Suprapubic skin (tissue), 4 donors: ENCODE data around the gene SERTAD1. TPM values are rescaled to one million over a fixed set of nuclear protein-coding genes. Genes with fewer than 3 reads are reported as not detected.

Source experiments
- DNase-seq, 2 donors: peaks; one replicate each; pipeline ENCODE4 v3.0.0-alpha.2; 2019; ENCODE audit warnings: low spot score in 2 of 2
- H3K27ac ChIP-seq: fragments of 200-600 bp; sonication (generic); one replicate; pipeline ENCODE4 v1.5.1; 2019
- H3K27me3 ChIP-seq: fragments of 200-600 bp; sonication (generic); one replicate; pipeline ENCODE4 v1.5.1; 2019
- H3K36me3 ChIP-seq: fragments of 200-600 bp; sonication (generic); one replicate; pipeline ENCODE4 v1.5.1; 2019
- H3K4me1 ChIP-seq: fragments of 200-600 bp; sonication (generic); one replicate; pipeline ENCODE4 v1.5.1; 2019
- H3K4me3 ChIP-seq: fragments of 200-600 bp; sonication (generic); one replicate; pipeline ENCODE4 v1.5.1; 2019; ENCODE audit warnings: mild to moderate bottlenecking
- H3K9me3 ChIP-seq: fragments of 200-600 bp; sonication (generic); one replicate; pipeline ENCODE4 v1.5.1; 2019
- EP300 ChIP-seq: sonication (generic); formaldehyde crosslinking; IDR thresholded peaks from one replicate; pipeline ENCODE4 v1.6.1; 2017; ENCODE audit warnings: antibody characterized with exemption
- POLR2A ChIP-seq, 2 donors: fragments of 450-650 bp; IDR thresholded peaks; one replicate each; pipeline ENCODE4 v1.6.1; 2017; ENCODE audit warnings: antibody characterized with exemption in 2 of 2, mild to moderate bottlenecking in 2 of 2, moderate library complexity in 2 of 2
- POLR2AphosphoS5 ChIP-seq, 3 donors: sonication (generic); formaldehyde crosslinking; IDR thresholded peaks; one replicate each; pipeline ENCODE4 v1.6.1; 2017; ENCODE audit warnings: antibody characterized with exemption in 3 of 3
- WGBS: methylation state at CpG from one replicate; pipeline ENCODE4 v1.1.5; 2018; 5-methylcytosine and 5-hydroxymethylcytosine counted together
- total RNA-seq, 4 donors: library from RNA; depleted of rRNA; stranded (reverse); fragments of >200 nt; gene quantifications; one replicate each; pipeline ENCODE4 v1.1.0, GENCODE V29; 2016
- TF ChIP-seq, protein P1 (sequence below), 2 donors: fragments of 200-600 bp in 1 of 2; fragments of 450-650 bp in 1 of 2; sonication (generic) in 1 of 2; IDR thresholded peaks; one replicate each; pipeline ENCODE4 v1.5.1; 2016 to 2019; ENCODE audit warnings: antibody characterized with exemption in 2 of 2, mild to moderate bottlenecking in 1 of 2, moderate library complexity in 1 of 2

The SERTAD1 gene
- total RNA-seq, 4 donors from 2014 or later, result 8.5 to 33.9 (median 20.6) TPM

DNA sequence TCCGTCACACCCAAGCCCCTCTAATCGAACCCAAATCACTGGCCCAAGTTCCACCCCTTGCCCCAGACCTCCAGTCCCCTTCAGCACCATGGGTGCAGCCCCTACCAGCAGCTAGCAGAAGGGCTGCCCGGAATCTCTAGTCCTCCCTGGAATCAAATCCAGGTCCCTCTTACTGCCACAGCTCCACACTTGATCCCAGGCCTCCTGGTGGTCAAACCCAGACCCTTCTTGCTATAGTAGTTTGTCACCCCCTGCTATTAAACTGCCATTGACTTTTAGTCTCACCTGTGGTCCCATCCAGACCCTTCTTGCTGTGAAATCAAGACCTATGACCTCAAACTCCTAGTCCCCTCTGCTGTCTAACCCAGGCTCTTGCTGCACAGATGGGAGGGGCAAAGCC lies 44.5 kb downstream of the SERTAD1 start:
- Histone ChIP-seq H3K4me3 (no peak overlapping the region), H3K27ac (no peak overlapping the region), H3K36me3 (peaks cover 46% of the 10 kb centered on the region), H3K27me3 (no peaks in the 10 kb centered on the region), H3K9me3 (no peaks in the 10 kb centered on the region), H3K4me1 (no peaks in the 10 kb centered on the region)
- TF ChIP-seq POLR2AphosphoS5 (IDR thresholded peaks at IDR 0.05) (no peak), POLR2A (IDR thresholded peaks at IDR 0.05) (no peak), EP300 (no peak)
- TF ChIP-seq, protein P1, sequence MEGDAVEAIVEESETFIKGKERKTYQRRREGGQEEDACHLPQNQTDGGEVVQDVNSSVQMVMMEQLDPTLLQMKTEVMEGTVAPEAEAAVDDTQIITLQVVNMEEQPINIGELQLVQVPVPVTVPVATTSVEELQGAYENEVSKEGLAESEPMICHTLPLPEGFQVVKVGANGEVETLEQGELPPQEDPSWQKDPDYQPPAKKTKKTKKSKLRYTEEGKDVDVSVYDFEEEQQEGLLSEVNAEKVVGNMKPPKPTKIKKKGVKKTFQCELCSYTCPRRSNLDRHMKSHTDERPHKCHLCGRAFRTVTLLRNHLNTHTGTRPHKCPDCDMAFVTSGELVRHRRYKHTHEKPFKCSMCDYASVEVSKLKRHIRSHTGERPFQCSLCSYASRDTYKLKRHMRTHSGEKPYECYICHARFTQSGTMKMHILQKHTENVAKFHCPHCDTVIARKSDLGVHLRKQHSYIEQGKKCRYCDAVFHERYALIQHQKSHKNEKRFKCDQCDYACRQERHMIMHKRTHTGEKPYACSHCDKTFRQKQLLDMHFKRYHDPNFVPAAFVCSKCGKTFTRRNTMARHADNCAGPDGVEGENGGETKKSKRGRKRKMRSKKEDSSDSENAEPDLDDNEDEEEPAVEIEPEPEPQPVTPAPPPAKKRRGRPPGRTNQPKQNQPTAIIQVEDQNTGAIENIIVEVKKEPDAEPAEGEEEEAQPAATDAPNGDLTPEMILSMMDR (IDR thresholded peaks at IDR 0.05), result no peak
- WGBS, result 69% methylated on average over 2 of the region's 3 CpGs
- no peak for DNase-seq

DNA sequence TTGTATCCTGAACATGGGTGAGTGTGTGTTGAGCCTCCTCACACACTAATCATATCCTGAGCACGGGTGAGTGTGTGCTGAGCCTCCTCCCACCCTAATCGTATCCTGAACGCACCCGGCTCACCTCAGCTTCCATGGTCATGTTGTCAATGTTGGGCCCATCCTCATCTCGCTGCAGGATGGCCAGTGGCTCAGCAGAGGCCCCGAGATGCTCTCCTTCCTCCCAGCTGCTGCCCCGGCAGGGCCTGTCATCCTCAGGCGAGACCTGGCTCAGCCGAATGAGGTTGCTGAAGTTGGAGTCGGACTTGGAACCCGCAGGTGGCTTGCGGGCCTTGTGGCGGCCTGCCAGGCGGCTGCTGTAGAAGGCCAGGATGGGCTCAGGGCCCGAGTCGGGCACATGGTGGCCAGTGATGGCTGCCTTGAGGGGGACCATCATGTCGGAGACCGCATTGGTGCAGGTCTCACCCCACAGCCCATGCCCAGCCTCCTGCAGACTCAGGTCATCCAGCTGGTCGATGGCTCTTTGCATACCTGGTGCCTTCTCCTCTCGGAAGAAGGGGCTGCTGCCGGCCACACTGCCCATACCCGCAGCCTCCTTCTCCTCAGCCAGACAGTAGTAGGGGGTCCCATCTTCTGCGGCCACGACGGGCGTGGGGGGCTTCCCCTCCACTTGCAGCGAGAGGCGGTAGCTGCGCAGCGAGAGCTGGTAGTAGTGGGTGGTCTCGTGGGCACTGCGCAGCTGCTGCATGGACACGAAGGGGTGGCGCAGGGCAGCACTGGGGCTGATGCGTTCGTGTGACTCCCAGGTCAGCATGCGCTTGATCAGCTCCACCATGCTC lies 45.4 kb downstream of the SERTAD1 start:
- Histone ChIP-seq H3K4me3 (no peak overlapping the region), H3K4me1 (no peaks in the 10 kb centered on the region), H3K27ac (no peak overlapping the region), H3K9me3 (no peaks in the 10 kb centered on the region), H3K27me3 (no peaks in the 10 kb centered on the region), H3K36me3 (peaks cover 55% of the 10 kb centered on the region)
- no peak for DNase-seq
- WGBS, result 90% methylated on average over 15 of the region's 37 CpGs
- TF ChIP-seq POLR2A (IDR thresholded peaks at IDR 0.05) (no peak), POLR2AphosphoS5 (IDR thresholded peaks at IDR 0.05) (no peak), EP300 (no peak)
- TF ChIP-seq, protein P1 (IDR thresholded peaks at IDR 0.05), result no peak

DNA sequence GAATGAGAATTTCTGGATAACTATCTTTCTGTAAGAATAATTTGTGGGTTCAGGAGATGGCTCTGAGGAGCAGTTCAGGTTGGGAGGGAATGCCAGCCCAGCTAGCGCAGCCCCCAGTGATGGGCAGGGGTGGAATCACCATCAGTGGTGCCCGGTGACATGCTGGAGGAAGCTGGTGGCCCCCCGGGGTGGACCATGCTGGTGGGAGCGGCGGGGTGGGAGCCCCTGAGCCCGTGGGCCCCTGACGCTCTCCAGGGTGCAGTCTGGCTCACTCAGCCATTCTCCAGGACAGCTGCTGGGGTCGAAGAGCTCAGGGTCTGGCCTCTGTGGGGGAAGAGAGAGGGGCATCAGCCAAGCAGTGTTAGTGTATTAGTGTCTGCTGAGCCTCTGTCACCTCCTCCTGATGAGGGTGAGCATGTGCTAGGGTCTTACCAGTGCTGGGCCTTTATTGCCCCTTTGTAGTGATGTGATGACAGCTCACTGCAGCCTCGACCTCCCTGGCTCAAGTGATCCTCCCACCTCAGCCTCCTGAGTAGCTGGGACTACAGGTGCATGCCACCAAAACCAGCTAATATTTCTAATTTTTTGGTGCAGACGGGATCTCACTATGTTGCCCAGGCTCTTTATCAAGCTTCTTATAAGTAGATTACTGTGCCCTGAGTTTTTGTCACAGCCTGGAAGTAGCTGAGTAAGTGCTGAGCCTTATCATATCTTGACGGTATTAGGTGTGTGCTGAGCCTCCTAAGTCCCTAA lies 46.2 kb downstream of the SERTAD1 start:
- Histone ChIP-seq H3K4me1 (no peaks in the 10 kb centered on the region), H3K27ac (no peak overlapping the region), H3K36me3 (peaks cover 63% of the 10 kb centered on the region), H3K9me3 (no peaks in the 10 kb centered on the region), H3K27me3 (no peaks in the 10 kb centered on the region), H3K4me3 (no peak overlapping the region)
- TF ChIP-seq, protein P1 (IDR thresholded peaks at IDR 0.05), result no peak
- TF ChIP-seq EP300 (no peak), POLR2A (IDR thresholded peaks at IDR 0.05) (no peak), POLR2AphosphoS5 (IDR thresholded peaks at IDR 0.05) (no peak)
- DNase-seq, result no peak
- WGBS, result 87% methylated on average over 5 of the region's 11 CpGs

DNA sequence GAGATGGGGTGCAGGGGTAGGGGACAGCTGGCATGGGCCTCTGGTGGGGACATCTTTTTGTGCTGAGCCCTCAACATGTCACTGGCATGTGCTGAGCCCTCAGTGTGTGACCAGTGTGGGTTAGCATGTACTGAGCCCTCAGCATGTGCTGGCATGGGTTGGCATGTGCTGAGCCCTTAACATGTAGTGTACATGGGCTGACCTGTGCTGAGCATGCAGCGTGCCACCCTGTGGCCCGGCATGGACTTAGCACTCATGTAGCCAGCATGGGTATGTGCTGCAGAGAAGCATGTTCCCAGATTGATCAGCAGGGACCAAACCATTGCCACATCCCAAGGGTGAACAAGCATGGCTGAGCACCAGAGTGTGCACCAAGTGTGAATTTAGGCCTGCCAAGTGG lies 47.3 kb downstream of the SERTAD1 start:
- Histone ChIP-seq H3K4me3 (no peak overlapping the region), H3K9me3 (no peaks in the 10 kb centered on the region), H3K4me1 (no peaks in the 10 kb centered on the region), H3K36me3 (peaks cover 70% of the 10 kb centered on the region), H3K27me3 (no peaks in the 10 kb centered on the region), H3K27ac (no peak overlapping the region)
- WGBS, result no CpG with 5 or more reads among the region's 2 CpGs
- DNase-seq, result no peak
- TF ChIP-seq EP300 (no peak), POLR2A (IDR thresholded peaks at IDR 0.05) (no peak), POLR2AphosphoS5 (IDR thresholded peaks at IDR 0.05) (no peak)
- TF ChIP-seq, protein P1 (IDR thresholded peaks at IDR 0.05), result no peak

DNA sequence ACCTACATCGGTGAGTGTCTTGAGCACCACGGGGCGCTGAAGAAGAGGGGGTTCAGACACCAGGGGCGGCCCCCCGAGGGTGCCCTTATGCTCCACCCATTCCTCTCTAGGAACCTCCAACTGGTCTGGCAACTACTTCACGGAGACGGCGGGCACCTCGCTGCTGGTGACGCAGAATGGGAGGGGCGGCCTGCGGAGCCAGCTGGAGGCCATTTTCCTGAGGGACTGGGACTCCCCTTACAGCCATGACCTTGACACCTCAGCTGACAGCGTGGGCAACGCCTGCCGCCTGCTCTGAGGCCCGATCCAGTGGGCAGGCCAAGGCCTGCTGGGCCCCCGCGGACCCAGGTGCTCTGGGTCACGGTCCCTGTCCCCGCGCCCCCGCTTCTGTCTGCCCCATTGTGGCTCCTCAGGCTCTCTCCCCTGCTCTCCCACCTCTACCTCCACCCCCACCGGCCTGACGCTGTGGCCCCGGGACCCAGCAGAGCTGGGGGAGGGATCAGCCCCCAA lies 47.9 kb downstream of the SERTAD1 start:
- DNase-seq, result no peak
- no peaks in the 10 kb centered on the region for H3K4me1 ChIP-seq
- TF ChIP-seq, protein P1 (IDR thresholded peaks at IDR 0.05), result no peak
- TF ChIP-seq POLR2AphosphoS5 (IDR thresholded peaks at IDR 0.05), result no peak
- no peak for TF ChIP-seq POLR2A (IDR thresholded peaks at IDR 0.05)
- TF ChIP-seq EP300, result no peak
- no peaks in the 10 kb centered on the region for H3K27me3 ChIP-seq
- WGBS, result 88% methylated on average over 11 of the region's 25 CpGs
- H3K27ac ChIP-seq, result no peak overlapping the region
- no peak overlapping the region for H3K4me3 ChIP-seq
- H3K36me3 ChIP-seq, result peaks cover 76% of the 10 kb centered on the region
- H3K9me3 ChIP-seq, result no peaks in the 10 kb centered on the region
